HepG2 (cell line): Measurements from ENCODE around the gene CASR. TPM values are rescaled to one million over a fixed set of nuclear protein-coding genes. Genes with fewer than 3 reads are reported as not detected.

Source experiments
- ATAC-seq: fragments of 200-7000 bp; cut with Tn5 transposase; 3 replicates; pipeline ENCODE4 v1.9.1; 2020; ENCODE audit warnings: mild to moderate bottlenecking, moderate library complexity
- BruUV-seq: library from RNA; stranded (reverse); fragments of 400-500 nt; replicated peaks from 2 replicates; lab custom pipeline; 2021; lab: Mats Ljungman, UMichigan
- CTCF ChIA-PET: fragments of 300-600 bp; formaldehyde crosslinking; extraction: SDS; loops from one replicate; lab custom pipeline; 2021; ENCODE audit warnings: low total read pairs, inconsistent platforms, low intra/inter-chr PET ratio; lab: Yijun Ruan, JAX
- POLR2A ChIA-PET: fragments of 350-600 bp; sonication (Branson Sonifier 250); formaldehyde crosslinking; loops from one replicate; lab custom pipeline; 2020; ENCODE audit warnings: antibody characterized with exemption, inconsistent platforms; lab: Yijun Ruan, JAX
- DNase-seq: peaks from one replicate; pipeline ENCODE4 v3.0.0-alpha.2; 2015; ENCODE audit warnings: low spot score
- FAIRE-seq: peaks from 3 replicates; lab custom pipeline; 2011; peaks lifted over from hg19 to GRCh38; lab: Jason Lieb, UNC
- H2AFZ ChIP-seq: one replicate; pipeline ENCODE4 v1.6.1; 2011; ENCODE audit warnings: low read length, inconsistent platforms
- H3K27ac ChIP-seq: fragments of 300-600 bp; 3 replicates; pipeline ENCODE4 v1.8.0; 2011; ENCODE audit warnings: mixed run types, mild to moderate bottlenecking, mixed read lengths, low read length, inconsistent platforms; ENCODE audit not compliant: insufficient read depth; ENCODE audit errors: extremely low read length
- H3K27me3 ChIP-seq, 2 experiments: fragments of 200-600 bp in 1 of 2; 2 replicates in 1 of 2; 3 replicates in 1 of 2; pipeline versions ENCODE4 v1.6.0 to v1.8.0; 2011; ENCODE audit warnings: low read length in 2 of 2, mild to moderate bottlenecking in 2 of 2, moderate library complexity in 2 of 2, inconsistent platforms in 1 of 2; ENCODE audit not compliant: insufficient read depth in 2 of 2, control insufficient read depth in 1 of 2
- H3K36me3 ChIP-seq, 2 experiments: fragments of 200-600 bp in 1 of 2; replicated peaks in 1 of 2; 2 replicates in 1 of 2; 3 replicates in 1 of 2; pipeline versions ENCODE4 v1.5.1 to v1.8.0; 2011; ENCODE audit warnings: low read length in 2 of 2, inconsistent platforms in 1 of 2; ENCODE audit not compliant: insufficient read depth in 2 of 2, control insufficient read depth in 1 of 2
- H3K4me1 ChIP-seq: 2 replicates; pipeline ENCODE4 v1.5.1; 2012; ENCODE audit warnings: low read length, inconsistent platforms; ENCODE audit not compliant: insufficient read depth
- H3K4me2 ChIP-seq: 2 replicates; pipeline ENCODE4 v1.6.0; 2011; ENCODE audit warnings: low read depth, low read length, inconsistent platforms
- H3K4me3 ChIP-seq, 3 experiments: fragments of 200-600 bp in 1 of 3; sonication (generic), shearing (Covaris generic) in 1 of 3; replicated peaks in 1 of 3; 2 replicates each; pipeline ENCODE4 v1.5.1; 2011 to 2016; ENCODE audit warnings: low read length in 3 of 3, inconsistent platforms in 2 of 3, low read depth in 2 of 3, mild to moderate bottlenecking in 2 of 3, control low read depth in 1 of 3, mixed read lengths in 1 of 3; ENCODE audit not compliant: insufficient read depth in 1 of 3
- H3K79me2 ChIP-seq: one replicate; pipeline ENCODE4 v1.6.1; 2011; ENCODE audit warnings: low read length, inconsistent platforms; ENCODE audit not compliant: insufficient read depth
- H3K9ac ChIP-seq: 2 replicates; pipeline ENCODE4 v1.6.0; 2011; ENCODE audit warnings: mild to moderate bottlenecking, low read depth, low read length, inconsistent platforms; ENCODE audit not compliant: insufficient read depth
- H3K9me3 ChIP-seq: 2 replicates; pipeline ENCODE4 v1.5.1; 2012; ENCODE audit warnings: mild to moderate bottlenecking, low read length
- H4K20me1 ChIP-seq: 2 replicates; pipeline ENCODE4 v1.6.0; 2011; ENCODE audit warnings: inconsistent platforms, mild to moderate bottlenecking, low read length, moderate library complexity; ENCODE audit not compliant: insufficient read depth
- CHD2 ChIP-seq: IDR thresholded peaks from 2 replicates; pipeline ENCODE4 v1.6.1; 2011; ENCODE audit warnings: low read depth, low read length, improper control_type of control experiment
- FOXA1 ChIP-seq, 2 experiments: fragments of 450-650 bp in 1 of 2; sonication (generic) in 1 of 2; formaldehyde crosslinking in 1 of 2; IDR thresholded peaks; 2 replicates each; pipeline versions ENCODE4 v1.4.0 to v1.6.1; 2016 to 2020; ENCODE audit warnings: missing genetic modification reagents in 1 of 2
- ISX ChIP-seq: sonication (generic); formaldehyde crosslinking; conservative IDR thresholded peaks from 2 replicates; pipeline ENCODE4 v1.5.0; 2020; ENCODE audit warnings: missing genetic modification reagents
- KLF9 ChIP-seq: IDR thresholded peaks from 2 replicates; pipeline ENCODE4 v1.6.1; 2016; ENCODE audit warnings: low read depth
- TCF7 ChIP-seq: sonication (generic); IDR thresholded peaks from 2 replicates; pipeline ENCODE4 v1.6.1; 2016; ENCODE audit warnings: antibody characterized with exemption, low read depth
- ZBTB2 ChIP-seq: sonication (generic); formaldehyde crosslinking; IDR thresholded peaks from 2 replicates; pipeline ENCODE4 v1.8.0; 2022; ENCODE audit warnings: low read depth, missing genetic modification reagents
- ZNF224 ChIP-seq: sonication (generic); formaldehyde crosslinking; IDR thresholded peaks from 2 replicates; pipeline ENCODE4 v1.5.0; 2020; ENCODE audit warnings: mild to moderate bottlenecking, missing genetic modification reagents
- ZNF335 ChIP-seq: sonication (generic); formaldehyde crosslinking; IDR thresholded peaks from 2 replicates; pipeline ENCODE4 v1.4.0; 2020; ENCODE audit warnings: missing genetic modification reagents
- ZNF710 ChIP-seq: sonication (generic); formaldehyde crosslinking; IDR thresholded peaks from 2 replicates; pipeline ENCODE4 v1.5.0; 2020; ENCODE audit warnings: mild to moderate bottlenecking, missing genetic modification reagents, borderline replicate concordance
- ZNF749 ChIP-seq: sonication (generic); formaldehyde crosslinking; IDR thresholded peaks from 2 replicates; pipeline ENCODE4 v1.8.0; 2022; ENCODE audit warnings: mild to moderate bottlenecking, missing genetic modification reagents, moderate library complexity, borderline replicate concordance
- ZNF768 ChIP-seq: sonication (generic); formaldehyde crosslinking; IDR thresholded peaks from 2 replicates; pipeline ENCODE4 v1.4.0; 2020; ENCODE audit warnings: missing genetic modification reagents
- ZNF781 ChIP-seq: sonication (generic); formaldehyde crosslinking; IDR thresholded peaks from 2 replicates; pipeline ENCODE4 v1.5.1; 2020; ENCODE audit warnings: borderline replicate concordance, mild to moderate bottlenecking, missing genetic modification reagents; ENCODE audit errors: not compliant biosample characterization
- ZNF800 ChIP-seq: sonication (generic); formaldehyde crosslinking; IDR thresholded peaks from 2 replicates; pipeline ENCODE4 v1.4.0; 2020; ENCODE audit warnings: missing genetic modification reagents
- ZSCAN22 ChIP-seq: sonication (generic); formaldehyde crosslinking; IDR thresholded peaks from 2 replicates; pipeline ENCODE4 v1.4.0; 2020; ENCODE audit warnings: mild to moderate bottlenecking, missing genetic modification reagents
- ZZZ3 ChIP-seq: sonication (generic); formaldehyde crosslinking; IDR thresholded peaks from 2 replicates; pipeline ENCODE4 v1.4.0; 2020; ENCODE audit warnings: missing genetic modification reagents, mild to moderate bottlenecking, borderline replicate concordance
- WGBS: methylation state at CpG from one replicate; pipeline ENCODE4 v1.1.6; 2017; ENCODE audit warnings: low lambda C conversion rate; 5-methylcytosine and 5-hydroxymethylcytosine counted together
- in situ Hi-C: cut with HindIII; loops from 2 replicates; pipeline ENCODE4 v1.10.0; 2017; ENCODE audit warnings: low pct_unique_long_range_greater_than_20kb; ENCODE audit not compliant: extremely low pct_ligation_motif_present
- intact Hi-C: fragments of 100-400 bp; cut with micrococcal nuclease; formaldehyde crosslinking; loops from one replicate; pipeline ENCODE4 v1.10.0; 2022; ENCODE audit not compliant: unreplicated experiment
- polyA plus RNA-seq, 8 experiments: library from polyadenylated mRNA; depleted of rRNA in 3 of 8; stranded (reverse) in 7 of 8; unstranded in 1 of 8; fragments of >200 nt; fragmentation: Illumina TruSeq in 4 of 8; extraction: Trizol in 4 of 8; gene quantifications; 2 replicates each; pipeline versions ENCODE4 v1.2.1 to v1.2.3, GENCODE V29; 2011 to 2016; ENCODE audit warnings: low read depth in 4 of 8, missing spikeins in 1 of 8, mixed read lengths in 1 of 8; ENCODE audit not compliant: insufficient read depth in 1 of 8
- total RNA-seq, 5 experiments: library from RNA; depleted of rRNA; stranded (reverse); fragments of >200 nt; fragmentation: Illumina TruSeq; extraction: Trizol; gene quantifications; 2 replicates each; pipeline ENCODE4 v1.2.3, GENCODE V29; 2016; ENCODE audit warnings: low read depth in 1 of 5

The CASR gene
- total and polyA plus RNA-seq, 2 of the 13 experiments (the other 11 are each of a cell fraction or from before 2014, with no cell fraction given) = not detected

- 5% methylated on average over 3 of the region's 3 CpGs for WGBS
- FAIRE-seq = no peak
- no TSS peak for BruUV-seq
- H3K79me2 ChIP-seq = no peaks in the 10 kb centered on the region
- H3K9ac ChIP-seq = no peak overlapping the region
- no peak for TF ChIP-seq ZNF768 (CRISPR knock-in tag)
- TF ChIP-seq ZNF224 (CRISPR knock-in tag) = no peak
- no peak for TF ChIP-seq TCF7
- no peak for TF ChIP-seq ZSCAN22
- no peak for TF ChIP-seq ZNF335 (CRISPR knock-in tag)
- no peak for TF ChIP-seq ZZZ3 (CRISPR knock-in tag)
- TF ChIP-seq ZNF749 (CRISPR knock-in tag) = no peak
- no peak for TF ChIP-seq FOXA1 (IDR thresholded peaks at IDR 0.05)
- no peak for TF ChIP-seq FOXA1 (CRISPR knock-in tag; IDR thresholded peaks at IDR 0.05)
- no peak for TF ChIP-seq ZNF781 (CRISPR knock-in tag)
- no peak for TF ChIP-seq CHD2
- H4K20me1 ChIP-seq = no peaks in the 10 kb centered on the region
- POLR2A ChIA-PET = no interaction called here
- no peaks in the 10 kb centered on the region for H3K36me3 ChIP-seq
- in situ Hi-C loops = no loop called here
- no peak for DNase-seq
- H2AFZ ChIP-seq = no peak overlapping the region
- no peak overlapping the region for H3K27ac ChIP-seq
- ATAC-seq = no peak
- no peaks in the 10 kb centered on the region for H3K9me3 ChIP-seq
- peaks cover 0 to 2% of the 10 kb centered on the region in 2 experiments; a peak in 1 of 5 replicates for H3K27me3 ChIP-seq
- no peak overlapping the region for H3K4me2 ChIP-seq
- CTCF ChIA-PET = no interaction called here
- no peak overlapping the region for H3K4me3 ChIP-seq
- intact Hi-C loops = no loop called here
- no peaks in the 10 kb centered on the region for H3K4me1 ChIP-seq
Measured at GRCh38 chr3:122190525-122190924, 7.1 kb downstream of the CASR start.

- ATAC-seq = no peak
- TF ChIP-seq KLF9 = no peak
- no peak for TF ChIP-seq ISX (CRISPR knock-in tag)
- TF ChIP-seq ZNF710 (CRISPR knock-in tag) = no peak
- TF ChIP-seq ZNF800 (CRISPR knock-in tag) = no peak
- no peak for TF ChIP-seq ZBTB2 (CRISPR knock-in tag)
Measured at GRCh38 chr3:122198966-122199365, 15.5 kb downstream of the CASR start.

More at GRCh38 chr3:122198966-122199365, 15.5 kb downstream of the CASR start:
- Histone ChIP-seq H3K4me2 (no peak overlapping the region), H3K4me1 (no peaks in the 10 kb centered on the region), H3K79me2 (no peaks in the 10 kb centered on the region), H3K36me3 (no peaks in the 10 kb centered on the region), H4K20me1 (no peaks in the 10 kb centered on the region), H2AFZ (no peak overlapping the region), H3K9me3 (no peaks in the 10 kb centered on the region), H3K27ac (no peak overlapping the region), H3K9ac (no peak overlapping the region), H3K4me3 (no peak overlapping the region), H3K27me3 (peaks cover 0 to 2% of the 10 kb centered on the region in 2 experiments; a peak in 2 of 5 replicates)
- 2% methylated on average over 2 of the region's 2 CpGs for WGBS
- intact Hi-C loops = no loop called here
- ChIA-PET CTCF (no interaction called here), POLR2A (no interaction called here)
- in situ Hi-C loops = no loop called here
- no peak for FAIRE-seq
- no peak for DNase-seq
- no TSS peak for BruUV-seq
